B cell (primary cell): ENCODE measurements around the gene RIT2.

Source experiments
- CTCF ChIP-seq: fragments of 200-600 bp; IDR thresholded peaks from one replicate; pipeline ENCODE4 v1.8.0; 2022; ENCODE audit warnings: antibody characterized with exemption, mild to moderate bottlenecking
- EZH2 ChIP-seq: IDR thresholded peaks from 2 replicates; pipeline ENCODE4 v1.6.1; 2012; ENCODE audit warnings: borderline replicate concordance, low read depth, mild to moderate bottlenecking, moderate library complexity, low read length; ENCODE audit not compliant: insufficient read depth, poor library complexity, severe bottlenecking

- no peak for TF ChIP-seq CTCF
- no peak for TF ChIP-seq EZH2
Observed at GRCh38 chr18:42920621-42921020, 194.9 kb downstream of the RIT2 start.
